GM13976 (cell line): ENCODE results near the gene KLK5.

Source experiments
- DNase-seq: peaks from one replicate; pipeline ENCODE4 v3.0.0; 2012; ENCODE audit warnings: low spot score
- CTCF ChIP-seq: IDR thresholded peaks from 2 replicates; pipeline ENCODE4 v1.5.1; 2012; ENCODE audit warnings: borderline replicate concordance, mild to moderate bottlenecking; ENCODE audit not compliant: insufficient read depth; ENCODE audit errors: extremely low read depth, missing control alignments, control extremely low read depth
- in situ Hi-C: fragments of 300-500 bp; cut with MboI; formaldehyde crosslinking; loops from one replicate; pipeline ENCODE4 v1.12.0; 2022; ENCODE audit warnings: low sequenced_read_pairs, mixed read lengths, inconsistent platforms; ENCODE audit not compliant: unreplicated experiment

KLK5 gene

GRCh38 chr19:50962245-50962644 lies 9.4 kb upstream of the KLK5 start:
- in situ Hi-C loops: no loop called here
- no peak for DNase-seq
- TF ChIP-seq CTCF: no peak

- in situ Hi-C loops: no loop called here
- no peak for DNase-seq
These were observed 7.1 kb upstream of the KLK5 start for GRCh38 chr19:50959731-50960500.

GRCh38 chr19:50957587-50957986 lies 4.7 kb upstream of the KLK5 start:
- no peak for DNase-seq
- in situ Hi-C loops: no loop called here
- TF ChIP-seq CTCF: no peak

More at GRCh38 chr19:50959731-50960500, 7.1 kb upstream of the KLK5 start:
- no peak for TF ChIP-seq CTCF

GRCh38 chr19:50949861-50950260 lies 3.0 kb downstream of the KLK5 start:
- in situ Hi-C loops: no loop called here
- no peak for TF ChIP-seq CTCF
- DNase-seq: no peak

- no peak for DNase-seq
- in situ Hi-C loops: no loop called here
- TF ChIP-seq CTCF: no peak
These were observed 5.7 kb downstream of the KLK5 start for GRCh38 chr19:50947123-50947522.

GRCh38 chr19:50944795-50945194 lies 8.0 kb downstream of the KLK5 start:
- DNase-seq: no peak
- TF ChIP-seq CTCF: no peak
- in situ Hi-C loops: no loop called here
